Activated CD4-positive, alpha-beta memory T cell treated with anti-CD3 and anti-CD28 coated beads for 36 hours (primary cell): Measurements from ENCODE around the gene SSBP1. TPM values are rescaled to one million over a fixed set of nuclear protein-coding genes. Genes with fewer than 3 reads are reported as not detected.

Source experiments
- CTCF ChIA-PET: fragments of 350-600 bp; sonication (Branson Sonifier 250); formaldehyde crosslinking; loops from one replicate; lab custom pipeline; 2021; ENCODE audit warnings: antibody characterized with exemption, inconsistent platforms; lab: Charles Lee
- POLR2A ChIA-PET: fragments of 350-600 bp; sonication (Branson Sonifier 250); formaldehyde crosslinking; loops from one replicate; lab custom pipeline; 2021; ENCODE audit warnings: antibody characterized with exemption; lab: Charles Lee
- DNase-seq: peaks from one replicate; pipeline ENCODE4 v3.0.0-alpha.2; 2020
- H3K27ac Mint-ChIP-seq: one replicate; pipeline ENCODE4 v1.8.0; 2021; ENCODE audit warnings: mixed read lengths
- H3K27me3 Mint-ChIP-seq: one replicate; pipeline ENCODE4 v1.8.0; 2021; ENCODE audit warnings: mixed read lengths
- H3K36me3 Mint-ChIP-seq: one replicate; pipeline ENCODE4 v1.8.0; 2021; ENCODE audit warnings: mixed read lengths
- H3K4me1 Mint-ChIP-seq: one replicate; pipeline ENCODE4 v1.8.0; 2021; ENCODE audit warnings: low read depth, mixed read lengths
- H3K4me3 Mint-ChIP-seq: one replicate; pipeline ENCODE4 v1.8.0; 2021; ENCODE audit warnings: mild to moderate bottlenecking, mixed read lengths
- H3K9me3 Mint-ChIP-seq: one replicate; pipeline ENCODE4 v1.8.0; 2021; ENCODE audit warnings: mixed read lengths
- intact Hi-C: fragments of 100-400 bp; cut with micrococcal nuclease; formaldehyde crosslinking; loops from one replicate; pipeline ENCODE4 v1.15.1; 2023
- total RNA-seq, 2 experiments: library from RNA; stranded (reverse); gene quantifications; one replicate each; pipeline ENCODE4 v1.2.3, GENCODE V29; 2021

Gene SSBP1
- total RNA-seq, 2 experiments from 2014 or later: 207 to 234 TPM

GRCh38 chr7:141789917-141790316 lies 51.8 kb downstream of the SSBP1 start, which contains the start of gene TAS2R5:
TAS2R5 (plus strand) TSS chr7:141790217; CDS start chr7:141790362, 145 bp downstream.
- H3K4me3 Mint-ChIP-seq: no peak within 1 kb of the TSS
- no peak within 1 kb of the TSS for H3K27ac Mint-ChIP-seq
- POLR2A ChIA-PET: no interaction called here
- H3K36me3 Mint-ChIP-seq: peaks cover 26% of the 10 kb centered on the region
- DNase-seq: no peak
- CTCF ChIA-PET: interaction anchor here (1.3 to 1.6 kb wide), 2 partner anchors 44 to 136 kb away, joined by 3 to 5 read pairs; no protein-coding TSS in a partner anchor
- H3K9me3 Mint-ChIP-seq: no peaks in the 10 kb centered on the region
- H3K27me3 Mint-ChIP-seq: no peaks in the 10 kb centered on the region
- intact Hi-C loops: no loop called here
- no peaks in the 10 kb centered on the region for H3K4me1 Mint-ChIP-seq

DNA sequence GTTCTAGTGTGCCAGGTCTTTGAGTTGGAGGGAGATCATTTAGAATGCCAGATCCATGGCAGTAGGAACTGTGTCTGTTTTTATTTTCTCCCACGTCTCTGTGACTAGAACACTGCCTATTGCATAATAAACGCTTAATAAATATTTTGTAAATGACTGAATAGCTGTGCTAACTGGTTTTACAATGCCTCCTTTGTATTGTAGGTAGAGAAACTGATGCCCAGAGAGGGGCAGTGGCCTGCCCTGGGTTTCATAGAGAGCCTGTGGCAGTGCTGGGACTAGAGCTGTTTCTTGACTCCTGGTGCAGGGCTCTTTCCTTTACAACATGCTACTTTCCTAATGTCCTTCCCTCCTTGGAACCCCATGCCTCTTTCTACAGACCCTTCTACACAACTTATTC lies 54.4 kb downstream of the SSBP1 start:
- Mint-ChIP-seq H3K27ac (no peak overlapping the region), H3K9me3 (no peaks in the 10 kb centered on the region), H3K4me3 (no peak overlapping the region), H3K36me3 (peaks cover 24% of the 10 kb centered on the region), H3K27me3 (no peaks in the 10 kb centered on the region), H3K4me1 (no peaks in the 10 kb centered on the region)
- ChIA-PET CTCF (no interaction called here), POLR2A (no interaction called here)
- intact Hi-C loops: no loop called here
- DNase-seq: no peak

Other genes starting within 250 kb of the SSBP1 start
- gene AGK, start 186.9 kb upstream of the SSBP1 start, total RNA-seq: 10 to 100 TPM; 50.2 to 57.2 TPM
- gene DENND11, start 36.2 kb upstream of the SSBP1 start, total RNA-seq: 10 to 100 TPM; 27.5 to 28.9 TPM
- not detected for gene WEE2, start 30.0 kb upstream of the SSBP1 start, total RNA-seq
- under 1 TPM; 0.59 to 0.63 TPM for gene TAS2R3, start 25.7 kb downstream of the SSBP1 start, total RNA-seq
- under 1 TPM; 0.56 to 0.62 TPM for gene TAS2R4, start 38.3 kb downstream of the SSBP1 start, total RNA-seq
- gene TAS2R5, start 51.9 kb downstream of the SSBP1 start, total RNA-seq: 1 to 10 TPM in 1 of 2 experiments, under 1 TPM in 1; 0.93 to 1.3 TPM
- gene PRSS37, start 103.1 kb downstream of the SSBP1 start, total RNA-seq: not detected
- gene OR9A4, start 178.0 kb downstream of the SSBP1 start, total RNA-seq: not detected
- not detected for gene CLEC5A, start 208.6 kb downstream of the SSBP1 start, total RNA-seq
- not detected for gene TAS2R38, start 235.4 kb downstream of the SSBP1 start, total RNA-seq